Right ventricle myocardium superior (tissue), 1 donor: ENCODE measurements around the gene UNC5CL. TPM values are rescaled to one million over a fixed set of nuclear protein-coding genes. Genes with fewer than 3 reads are reported as not detected.

Experiments used
- ATAC-seq: fragments of 200-7000 bp; cut with Tn5 transposase; one replicate; pipeline ENCODE4 v1.9.1; 2020; ENCODE audit warnings: mild to moderate bottlenecking; ENCODE audit not compliant: poor library complexity
- DNase-seq: peaks from one replicate; pipeline ENCODE4 v3.0.0-alpha.2; 2020
- intact Hi-C: fragments of 100-400 bp; cut with DNase I; formaldehyde crosslinking; loops from one replicate; pipeline ENCODE4 v1.11.2; 2022
- total RNA-seq: library from RNA; stranded (reverse); fragmentation: NEBNext Ultra II Directional; extraction: Animal tissue kit (Norgen Biotek cat#: 25700); gene quantifications from one replicate; pipeline ENCODE4 v1.2.1, GENCODE V29; 2021
- donor health status: DM: no; HTN: yes; CAD: no; lungs with severe emphysema.

UNC5CL gene
- total RNA-seq, 1 donor from 2014 or later: 0.40 TPM

DNA sequence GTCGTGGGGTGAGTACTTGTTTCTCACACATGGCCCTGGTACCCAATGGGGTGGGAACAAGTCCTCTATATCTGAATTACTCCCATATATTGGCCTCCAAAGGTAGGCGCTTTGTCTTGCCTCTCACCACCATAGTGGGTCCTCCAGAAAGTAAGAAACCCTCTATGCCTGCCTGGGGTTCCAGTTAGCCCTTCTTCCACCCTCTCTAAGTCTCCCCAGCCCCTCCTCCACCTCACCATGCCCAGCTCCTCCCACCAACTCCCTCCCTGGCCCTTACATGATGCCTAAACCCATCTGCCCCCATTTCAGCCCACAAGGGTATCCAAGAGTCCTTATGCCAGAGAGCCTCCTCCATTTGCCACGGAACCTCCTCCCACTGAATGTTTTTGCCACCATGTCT, 4.1 kb upstream of the UNC5CL start:
- intact Hi-C loops: no loop called here
- DNase-seq (no peak), ATAC-seq (no peak)

DNA sequence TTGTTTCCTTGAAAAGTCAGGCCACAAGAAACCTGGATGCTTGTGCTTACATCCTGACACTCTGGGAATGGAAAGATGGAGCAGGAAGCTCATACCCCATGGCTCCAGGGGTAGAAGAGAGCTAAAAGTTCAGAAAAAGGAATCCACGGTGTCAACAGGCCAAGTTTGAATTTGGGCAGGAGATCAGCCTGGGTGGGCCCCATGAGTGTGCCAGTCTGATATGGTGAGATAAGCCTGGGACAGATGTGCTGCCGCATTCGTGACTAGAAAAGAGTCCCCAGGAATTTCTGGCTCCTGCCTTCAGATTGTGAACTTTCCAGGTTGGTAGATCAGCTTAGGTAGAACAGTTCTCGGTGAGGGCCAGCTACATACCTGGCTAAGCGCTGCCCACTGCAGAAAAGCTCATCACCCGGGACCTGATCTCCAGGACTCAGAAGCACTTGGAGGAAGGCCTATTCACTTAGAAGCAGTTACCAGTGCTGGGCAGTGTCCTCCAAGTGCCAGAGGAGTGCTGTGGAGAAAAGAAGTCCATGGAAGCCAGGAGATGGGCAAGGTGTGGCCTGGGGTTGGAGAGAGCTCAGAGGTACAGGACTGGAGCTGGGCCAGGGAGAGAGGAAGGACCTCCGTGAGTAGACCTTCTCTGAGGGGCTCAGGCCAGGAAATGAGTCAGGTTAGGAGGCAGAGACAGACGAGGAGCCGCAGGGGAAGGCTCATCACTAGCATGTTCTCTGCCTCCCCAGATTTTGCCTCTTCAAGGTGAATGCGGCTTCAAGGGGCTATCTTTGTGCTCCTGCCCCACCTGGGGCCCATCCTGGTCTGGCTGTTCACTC, 3.4 kb upstream of the UNC5CL start, which contains the start of gene TSPO2:
Gene TSPO2 (plus strand): TSS at position 242 of the 830 bp plus-strand sequence. CDS start 519 bp downstream, at position 761.
- no peak for ATAC-seq

DNA sequence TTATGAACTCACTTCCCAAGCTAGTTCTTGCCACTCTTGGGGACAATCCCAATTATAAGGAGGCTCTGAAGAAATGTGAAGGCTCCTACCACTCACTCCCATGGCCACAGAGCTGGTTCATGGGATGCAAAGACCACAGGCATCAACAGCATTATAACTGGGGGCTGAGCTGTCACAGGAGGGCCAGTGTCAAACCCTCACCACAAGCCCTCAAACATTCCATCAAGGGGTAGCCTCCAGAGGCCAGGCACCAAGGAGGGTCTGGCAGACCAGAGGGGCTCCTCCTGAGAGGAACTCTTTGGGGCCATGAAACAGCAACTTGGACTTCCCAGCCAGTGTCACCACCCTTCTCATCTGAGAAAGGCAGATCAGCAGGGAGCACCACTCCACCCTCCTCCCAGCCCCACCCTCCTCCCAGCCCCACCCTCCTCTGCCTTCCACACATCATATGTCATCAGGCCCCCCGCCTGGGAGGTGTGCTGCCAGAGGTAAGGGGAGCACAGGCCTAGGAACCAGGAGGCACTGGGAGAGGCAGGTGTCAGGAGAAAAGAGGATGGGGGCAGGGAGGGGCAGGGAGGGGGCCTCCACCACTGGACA, 2.0 kb upstream of the UNC5CL start:
- intact Hi-C loops: no loop called here
- DNase-seq (no peak), ATAC-seq (no peak)

More for the DNA sequence above, 3.4 kb upstream of the UNC5CL start, which contains the start of gene TSPO2:
- intact Hi-C loops: no loop called here
- DNase-seq: no peak

DNA sequence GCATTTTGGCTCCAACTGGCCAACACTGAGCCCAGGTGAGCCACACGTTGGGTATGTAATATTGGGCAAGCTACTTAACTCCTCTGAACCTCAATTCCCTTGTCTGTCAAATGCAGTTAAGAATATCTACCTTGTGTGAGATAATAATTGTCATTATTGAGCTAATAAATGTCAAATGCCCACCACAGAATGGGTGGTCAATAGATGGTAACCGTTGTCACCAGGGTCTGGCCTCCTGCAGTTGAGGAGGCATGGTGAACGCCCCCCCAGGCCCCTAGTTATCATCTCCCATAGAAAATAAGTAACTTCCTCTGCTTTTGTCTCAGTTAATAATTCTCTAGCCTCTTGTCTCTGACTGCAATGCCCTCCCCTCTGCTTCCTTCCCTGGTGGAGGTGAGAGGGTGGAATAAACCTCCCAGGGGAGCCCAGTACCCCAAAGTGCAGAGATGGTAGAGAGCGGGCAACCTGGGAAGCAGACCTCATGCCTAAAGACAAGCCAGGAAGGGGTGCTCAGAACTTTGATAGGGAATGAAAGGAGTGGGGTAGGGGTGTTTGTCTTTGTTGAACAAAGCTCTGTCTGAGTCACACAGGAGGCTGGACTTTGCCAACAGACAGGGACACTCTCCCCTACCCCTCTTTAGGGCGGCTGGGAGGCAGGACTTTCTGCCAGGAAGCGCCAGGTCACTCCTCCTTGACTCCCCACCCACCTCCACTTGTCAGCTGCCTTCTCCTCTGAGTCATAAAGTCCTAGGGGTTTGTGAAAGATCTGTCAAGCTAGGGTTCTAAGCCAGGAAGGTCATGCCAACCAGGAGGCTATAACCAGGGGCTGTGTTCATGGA, 1.3 kb upstream of the UNC5CL start:
- ATAC-seq (no peak), DNase-seq (no peak)
- intact Hi-C loops: no loop called here

DNA sequence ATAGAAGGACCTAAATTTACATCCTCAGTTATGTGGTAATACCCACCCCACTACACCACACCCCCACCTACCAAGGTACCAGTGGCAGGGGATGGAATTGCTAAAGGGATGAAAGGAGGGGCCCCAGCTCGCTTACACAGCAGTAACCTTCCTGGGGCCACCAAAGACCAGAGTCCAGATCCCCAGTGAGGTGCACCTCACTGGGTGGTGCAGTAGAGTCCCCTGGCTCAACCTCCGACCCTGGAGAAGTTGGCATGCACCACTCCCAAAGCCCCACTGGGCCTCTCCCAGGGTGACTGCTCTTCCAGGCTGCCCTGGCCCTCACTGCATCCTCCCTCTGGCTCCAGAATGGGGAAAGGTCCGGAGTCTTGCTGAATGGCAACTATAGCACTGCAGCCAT, 816 bp downstream of the UNC5CL start:
- intact Hi-C loops: no loop called here
- ATAC-seq (no peak), DNase-seq (no peak)

DNA sequence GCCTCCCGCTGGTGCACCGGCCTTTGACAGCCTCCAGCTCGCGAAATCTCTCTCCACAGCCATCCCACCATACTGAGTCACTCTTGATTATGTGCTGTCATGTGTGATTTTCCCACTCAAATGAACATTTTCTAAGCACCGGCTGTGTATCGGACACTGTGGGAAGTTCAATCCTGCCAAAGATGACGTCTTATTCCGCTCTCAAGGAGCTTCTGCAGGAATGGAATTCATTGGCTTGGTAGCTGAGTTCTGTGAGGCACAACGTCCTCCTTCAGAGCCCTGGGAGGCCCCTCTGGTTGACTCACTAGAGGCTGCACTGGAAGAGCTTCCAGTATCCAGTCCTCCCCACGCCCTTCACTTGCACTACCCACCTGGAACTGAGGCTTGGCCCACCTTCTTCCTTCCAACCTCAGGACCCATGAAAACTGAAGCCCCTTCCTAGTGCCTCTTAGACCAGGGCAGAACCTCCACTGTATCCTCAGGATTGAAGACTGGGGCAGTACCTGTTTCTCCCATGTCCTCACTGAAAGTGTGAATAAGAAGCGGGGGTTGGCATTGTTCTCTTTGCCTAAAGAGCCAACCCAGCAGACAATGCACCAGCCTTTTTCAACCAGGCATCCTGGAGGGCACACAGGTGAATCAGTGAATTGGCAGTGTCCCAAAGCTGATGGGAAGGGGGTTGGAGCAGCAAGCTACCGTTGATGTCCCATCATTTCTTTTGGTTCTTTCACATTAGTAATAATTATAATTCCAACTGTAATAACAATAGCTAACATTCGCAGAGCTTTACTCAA, 1.7 kb downstream of the UNC5CL start:
- DNase-seq (no peak), ATAC-seq (no peak)
- intact Hi-C loops: no loop called here

DNA sequence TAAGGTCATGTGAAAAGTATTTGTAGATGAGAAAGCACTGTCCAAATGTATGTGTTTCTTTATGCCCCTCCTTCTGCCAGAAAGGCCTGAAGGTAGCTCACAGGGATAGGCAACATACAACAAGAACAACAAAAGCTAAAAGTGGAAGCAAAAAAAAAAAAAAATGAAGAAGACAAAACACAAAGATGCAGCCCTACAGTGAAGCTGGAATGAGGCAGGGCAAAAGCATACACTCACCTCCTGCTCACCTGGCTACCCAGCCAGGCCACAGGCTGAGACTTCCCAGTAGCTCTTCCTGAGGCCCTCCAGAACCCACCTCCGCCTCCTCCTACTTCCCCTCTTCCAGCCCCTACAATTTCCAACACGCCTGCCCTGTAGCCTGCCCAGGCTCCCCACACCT, 2.4 kb downstream of the UNC5CL start:
- no peak for DNase-seq
- intact Hi-C loops: no loop called here
- no peak for ATAC-seq

DNA sequence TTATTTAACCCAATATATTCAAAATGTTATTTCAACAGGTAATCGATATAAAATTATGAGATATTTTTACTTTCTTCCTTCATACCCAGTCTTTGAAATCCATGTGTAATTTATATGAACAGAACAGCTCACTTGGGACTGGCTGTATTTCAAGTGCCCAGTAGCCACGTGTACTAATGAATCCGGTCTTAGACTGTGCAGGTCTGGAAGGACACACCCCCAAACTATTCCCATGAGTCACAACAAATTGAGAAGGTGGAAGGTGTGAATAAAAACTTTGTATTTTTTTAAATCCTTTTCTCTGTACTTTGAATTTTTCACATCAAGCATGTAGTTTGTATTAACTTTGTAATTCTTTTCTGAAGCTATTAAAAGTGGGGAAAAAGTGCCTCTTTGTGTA, 2.8 kb downstream of the UNC5CL start:
- intact Hi-C loops: no loop called here
- no peak for ATAC-seq
- no peak for DNase-seq

DNA sequence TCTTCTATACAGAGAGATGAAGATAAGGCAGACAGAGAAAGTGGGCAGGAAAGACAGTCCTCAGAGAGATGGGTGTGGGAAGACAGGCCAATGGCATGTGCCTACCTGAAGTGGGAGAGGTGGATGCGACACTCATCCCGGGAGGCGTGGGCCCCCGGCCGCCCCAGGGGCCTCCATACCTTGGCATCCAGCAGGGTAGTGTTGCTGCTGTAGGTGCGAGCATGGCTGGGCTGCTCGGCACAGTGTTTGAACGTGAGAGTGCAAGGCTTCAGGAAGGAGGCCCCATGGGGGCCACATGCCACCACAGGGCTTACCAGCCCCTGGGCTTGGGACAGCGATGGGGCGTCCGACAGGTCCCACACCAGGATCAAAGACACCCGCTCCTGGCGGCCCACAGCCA, 5.2 kb downstream of the UNC5CL start:
- no peak for ATAC-seq
- intact Hi-C loops: no loop called here
- no peak for DNase-seq

DNA sequence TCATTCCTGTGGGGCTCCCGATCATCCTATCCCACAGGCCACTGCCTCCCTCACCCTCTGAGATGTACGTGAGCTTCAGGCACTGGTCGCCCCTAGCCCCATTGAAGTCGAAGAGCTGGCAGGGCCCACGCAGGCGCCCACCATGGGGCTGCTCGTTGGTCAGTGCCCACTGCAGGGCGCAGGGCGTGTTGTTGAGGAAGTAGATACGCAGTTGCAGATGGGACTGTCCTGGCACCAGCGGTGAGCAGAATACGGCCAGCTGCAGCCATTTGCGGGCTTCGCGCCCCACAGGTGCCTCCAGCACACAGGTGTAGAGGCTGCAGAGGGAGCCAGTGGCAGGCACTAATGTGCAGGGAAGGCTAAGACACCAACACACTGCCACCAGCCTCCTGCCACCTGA, 6.2 kb downstream of the UNC5CL start:
- ATAC-seq: no peak
- DNase-seq: no peak
- intact Hi-C loops: no loop called here

DNA sequence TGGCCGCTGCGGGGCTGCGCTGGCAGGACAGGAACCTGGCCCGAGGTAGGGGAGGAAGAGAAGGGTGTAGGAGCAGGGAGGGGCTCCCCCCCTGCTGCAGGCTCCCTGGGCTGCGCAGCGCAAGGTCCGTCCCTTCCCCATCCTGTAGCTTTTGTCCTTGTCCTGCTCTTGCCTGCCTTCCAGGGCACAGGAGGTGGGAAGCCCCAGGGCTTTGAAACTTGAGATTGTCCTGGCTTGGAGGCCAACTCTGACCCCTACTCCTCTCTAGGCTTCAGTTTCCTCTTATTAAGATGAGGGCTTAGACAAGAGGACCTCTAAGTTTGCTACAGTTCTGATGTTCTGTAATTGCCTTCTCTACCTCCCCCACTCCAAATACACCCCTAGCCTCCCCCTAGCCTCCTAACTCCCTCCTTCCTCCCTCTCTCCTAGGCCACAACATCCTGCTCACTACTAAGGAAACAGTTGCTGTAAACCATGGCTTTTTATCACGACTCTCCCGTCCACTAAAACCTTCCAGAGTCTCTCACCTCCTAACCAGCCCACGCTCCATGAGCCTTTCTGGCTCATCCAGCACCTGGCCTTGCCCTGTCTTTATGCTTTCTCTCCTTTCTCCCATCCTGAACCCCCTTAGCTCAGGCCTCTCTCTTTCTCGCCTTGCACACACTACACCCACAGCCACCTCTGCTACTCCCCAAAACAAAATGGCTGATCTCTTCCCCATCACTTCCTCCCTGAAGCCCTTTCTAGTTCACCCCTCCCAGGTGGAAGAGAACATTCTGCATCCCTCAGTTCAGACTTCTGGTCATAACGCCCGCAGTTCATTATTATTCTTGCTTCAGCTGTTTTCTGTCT, 10.2 kb downstream of the UNC5CL start:
- intact Hi-C loops: loop anchor here (5.0 kb wide), 2 partner anchors 39 to 131 kb away; no protein-coding TSS in a partner anchor
- DNase-seq (no peak), ATAC-seq (peak; percentile 70)

DNA sequence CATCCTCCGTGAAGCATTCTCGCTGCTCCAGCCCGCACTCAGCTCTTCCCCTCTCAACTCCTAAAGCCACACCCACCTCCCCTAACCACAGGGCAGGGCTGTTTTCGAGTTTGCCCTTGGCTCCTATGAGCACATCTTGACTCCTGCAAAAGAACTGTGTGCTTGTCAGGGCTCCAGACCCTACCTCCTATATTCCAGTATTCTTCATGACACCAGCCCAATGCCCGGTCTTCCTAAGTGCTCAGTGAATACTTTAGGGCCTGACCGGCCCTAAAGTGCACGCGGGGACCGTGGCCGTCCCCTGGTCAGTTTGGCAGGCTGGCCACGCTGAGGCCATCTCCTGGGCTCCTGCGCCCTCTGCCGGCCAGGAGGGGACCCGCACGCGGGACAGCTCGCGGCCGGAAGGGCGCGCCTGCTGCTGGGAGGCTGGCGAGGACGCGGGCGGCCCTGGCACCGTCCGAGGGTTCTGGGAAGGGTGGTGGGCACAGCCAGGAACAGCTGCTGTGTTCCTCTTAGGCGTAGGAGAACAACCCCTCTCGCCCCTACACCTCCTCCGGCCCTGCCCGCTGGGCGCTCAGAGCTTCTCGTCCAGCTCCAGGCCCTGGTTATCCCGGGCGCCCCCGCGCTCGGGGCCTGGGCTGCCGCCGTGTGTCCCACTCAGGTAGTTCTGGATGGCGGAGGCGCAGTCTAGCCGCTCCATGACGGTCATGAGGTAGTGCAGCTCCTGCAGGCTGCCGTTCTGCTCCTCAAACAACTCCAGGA, 11.0 kb downstream of the UNC5CL start:
- DNase-seq (peak; percentile 94), ATAC-seq (peak; percentile 98)
- intact Hi-C loops: loop anchor here (5.0 kb wide), 2 partner anchors 39 to 131 kb away; no protein-coding TSS in a partner anchor

DNA sequence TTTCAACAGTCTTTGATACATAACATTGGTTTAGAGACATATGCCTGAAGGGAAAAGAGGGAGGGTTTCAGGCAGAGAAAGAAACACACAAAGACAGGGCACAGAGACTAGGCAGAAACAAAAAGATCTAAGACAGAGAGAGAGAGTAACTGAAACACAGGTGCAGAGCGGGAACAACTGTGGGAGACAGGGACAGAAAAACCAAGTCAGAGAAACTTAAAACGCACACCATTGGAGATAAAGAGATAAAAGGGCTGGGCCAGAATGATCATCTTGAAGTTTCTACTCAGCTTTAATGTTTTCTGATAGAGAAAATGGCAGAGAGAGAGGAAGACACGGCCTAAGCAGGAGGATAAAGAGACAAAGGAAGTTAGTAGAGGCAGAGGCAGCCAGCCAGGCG, 11.8 kb downstream of the UNC5CL start:
- intact Hi-C loops: loop anchor here (5.0 kb wide), 2 partner anchors 40 to 130 kb away; no protein-coding TSS in a partner anchor
- ATAC-seq (no peak), DNase-seq (no peak)

DNA sequence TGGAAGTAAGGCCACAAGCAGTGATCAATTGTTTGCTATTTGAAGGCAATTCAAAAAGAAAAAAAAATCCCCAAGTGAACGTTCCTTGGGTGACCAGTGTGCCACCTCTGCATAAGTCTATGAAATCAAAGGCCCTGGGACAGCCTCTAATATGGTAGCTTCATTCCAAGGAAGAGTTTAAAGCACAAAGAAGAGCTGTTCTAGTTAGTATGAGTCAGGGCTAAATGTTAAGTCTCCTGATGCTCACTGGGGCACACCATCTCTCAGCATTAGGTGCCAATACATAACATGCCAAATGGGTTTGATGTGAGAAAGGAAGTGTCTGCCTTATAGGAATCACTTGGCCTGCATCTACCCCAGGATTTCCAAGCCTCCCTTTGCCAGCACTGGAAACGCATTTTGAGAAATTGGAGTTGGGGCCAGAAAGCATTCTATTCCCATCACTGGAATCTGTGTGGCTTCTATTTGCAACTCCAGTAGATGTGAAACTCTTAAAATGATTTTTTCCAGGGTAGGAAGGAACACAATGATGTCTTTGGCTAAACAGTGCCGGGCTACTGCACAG, 13.0 kb downstream of the UNC5CL start:
- DNase-seq (no peak), ATAC-seq (no peak)
- intact Hi-C loops: loop anchor here (5.0 kb wide), 2 partner anchors 41 to 129 kb away; no protein-coding TSS in a partner anchor

DNA sequence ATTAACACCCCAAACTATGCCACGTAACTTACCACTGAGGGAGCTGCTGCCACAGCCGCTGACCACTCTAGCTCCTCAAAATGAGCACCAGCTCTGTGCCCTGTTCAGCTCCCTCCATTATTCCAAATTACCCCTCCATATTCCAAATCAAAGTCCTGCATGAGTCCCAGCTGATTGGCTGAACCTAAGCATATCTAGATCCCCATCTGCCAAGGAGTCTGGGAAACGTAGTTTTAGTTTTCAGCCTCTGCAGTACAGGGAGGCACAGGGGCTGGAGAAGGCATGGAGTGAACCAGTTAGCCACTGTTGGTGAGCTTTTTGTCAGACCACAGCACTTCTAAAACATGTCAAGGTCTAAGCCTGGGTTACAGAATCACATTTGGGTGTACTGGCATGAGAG, 15.9 kb downstream of the UNC5CL start:
- no peak for ATAC-seq
- no peak for DNase-seq
- intact Hi-C loops: no loop called here

DNA sequence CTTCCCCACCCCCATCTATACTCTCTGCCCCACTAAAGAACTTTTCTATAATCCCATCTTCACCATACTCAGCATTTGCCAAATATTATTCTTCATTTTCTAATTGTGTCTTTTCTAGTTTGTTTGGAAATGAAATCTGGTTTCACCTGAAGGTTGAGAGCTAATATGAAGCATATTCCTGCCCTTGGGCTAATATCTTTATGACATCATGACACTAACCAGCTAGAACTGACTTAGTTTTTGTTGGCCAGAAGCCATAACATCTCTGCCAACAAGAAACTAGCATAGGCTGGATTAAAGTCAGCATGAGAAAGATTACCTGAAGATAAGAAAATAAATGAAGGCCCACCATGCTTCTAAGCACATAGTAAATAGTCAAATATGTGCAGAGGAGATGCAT, 16.7 kb downstream of the UNC5CL start:
- no peak for DNase-seq
- intact Hi-C loops: no loop called here
- ATAC-seq: no peak

DNA sequence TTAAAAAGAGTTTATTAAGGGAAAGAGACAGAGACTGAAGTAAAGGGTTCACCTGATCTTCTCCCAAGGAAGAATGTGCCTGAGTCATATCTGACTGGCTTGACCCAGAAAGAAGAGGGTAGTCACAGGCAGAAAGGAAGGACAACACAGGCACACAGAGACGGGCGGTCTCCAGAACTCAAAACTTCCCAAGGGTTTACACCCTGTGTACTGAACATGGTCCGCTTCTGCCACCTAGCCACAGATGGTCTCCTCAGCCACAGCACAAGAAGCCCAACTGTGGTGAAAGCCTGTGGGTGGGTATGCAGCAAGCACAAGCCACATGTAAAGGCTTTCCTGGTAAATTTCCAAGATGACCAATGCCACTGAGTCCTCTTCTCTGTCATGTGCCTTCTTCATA, 17.2 kb downstream of the UNC5CL start:
- DNase-seq: no peak
- ATAC-seq: peak; percentile 83
- intact Hi-C loops: no loop called here
